Hematopoietic multipotent progenitor cell treated with erythropoietin and hydrocortisone succinate and interleukin-3 and kit ligand, for 15 days (in vitro differentiated cells): Measurements from ENCODE around the gene ZPBP.

Experiments
- DNase-seq: peaks from one replicate; pipeline ENCODE4 v3.0.0-alpha.2; 2015; ENCODE audit warnings: low spot score

Gene ZPBP, protein sequence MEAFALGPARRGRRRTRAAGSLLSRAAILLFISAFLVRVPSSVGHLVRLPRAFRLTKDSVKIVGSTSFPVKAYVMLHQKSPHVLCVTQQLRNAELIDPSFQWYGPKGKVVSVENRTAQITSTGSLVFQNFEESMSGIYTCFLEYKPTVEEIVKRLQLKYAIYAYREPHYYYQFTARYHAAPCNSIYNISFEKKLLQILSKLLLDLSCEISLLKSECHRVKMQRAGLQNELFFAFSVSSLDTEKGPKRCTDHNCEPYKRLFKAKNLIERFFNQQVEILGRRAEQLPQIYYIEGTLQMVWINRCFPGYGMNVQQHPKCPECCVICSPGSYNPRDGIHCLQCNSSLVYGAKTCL

DNA sequence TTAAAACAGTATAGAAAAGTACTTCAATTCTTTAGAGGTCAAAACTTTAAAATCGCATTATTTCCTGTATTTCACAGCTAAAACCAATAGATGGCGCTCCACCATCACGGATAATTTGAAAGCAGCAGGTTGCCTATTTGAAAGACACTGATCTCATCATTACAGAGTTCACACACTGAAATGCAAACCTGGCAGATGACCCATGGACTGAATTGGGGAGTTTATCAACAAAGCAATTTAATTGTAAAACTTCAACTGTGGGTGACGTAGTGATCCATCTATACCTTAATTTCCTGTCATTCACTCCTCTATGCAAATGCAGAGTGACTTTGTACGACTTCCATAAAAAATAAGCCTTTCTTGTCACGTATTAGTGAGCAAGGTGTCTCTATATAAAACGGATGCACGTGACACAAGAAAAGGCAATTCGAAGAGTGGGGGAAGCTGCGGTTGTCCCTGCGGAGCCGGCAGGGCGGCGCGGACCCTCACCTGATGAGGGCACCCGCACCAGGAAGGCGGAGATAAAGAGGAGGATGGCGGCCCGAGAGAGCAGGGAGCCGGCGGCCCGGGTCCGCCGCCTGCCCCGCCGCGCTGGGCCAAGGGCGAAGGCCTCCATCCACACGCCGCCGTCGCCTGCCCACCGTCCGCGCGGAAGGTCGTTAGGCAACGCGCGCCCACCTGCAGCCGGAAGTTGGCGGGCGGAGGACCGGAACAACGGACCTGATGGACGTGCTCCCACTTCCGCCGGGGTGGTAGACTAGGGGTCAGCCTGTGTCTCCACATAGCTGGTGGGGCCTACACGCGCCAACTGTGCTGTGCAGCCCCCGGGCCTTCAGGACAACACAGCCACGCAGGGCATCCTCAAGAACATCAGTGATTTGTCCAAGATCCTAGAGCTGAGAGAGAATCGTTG is at the start of gene ZPBP:
Gene ZPBP, minus strand, starts transcription at position 668 of the 913 bp plus-strand sequence. Its CDS starts 52 bp downstream, at position 616.
- peak; percentile 60 for DNase-seq

DNA sequence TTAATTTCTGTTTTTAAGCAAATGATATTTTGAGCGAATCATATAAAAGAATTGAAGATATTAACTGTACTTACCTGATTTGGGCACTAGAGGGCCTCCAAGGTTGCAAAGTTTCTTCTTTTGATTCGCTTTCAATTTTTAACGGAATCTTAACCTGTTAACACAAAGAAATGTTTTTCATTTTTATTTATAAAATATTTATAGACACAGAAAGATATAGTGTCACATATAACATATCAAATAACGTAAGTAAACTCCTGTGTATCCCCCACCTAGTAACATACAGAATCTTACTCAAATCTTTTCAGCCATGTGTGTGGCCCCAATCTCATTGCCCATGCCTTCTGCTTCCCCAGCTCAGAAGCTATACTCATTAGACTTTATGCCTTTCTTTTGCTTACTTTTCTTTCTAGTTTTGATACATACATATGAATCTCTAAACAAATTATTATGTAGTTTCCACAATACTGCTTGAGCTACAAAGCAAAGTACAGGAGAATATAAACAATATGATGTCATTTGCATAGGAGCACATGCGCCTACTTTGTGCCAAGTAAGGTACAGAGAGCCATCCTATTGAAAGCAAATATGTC is 49.5 kb upstream of the ZPBP start:
- DNase-seq, result peak; percentile 60

DNA sequence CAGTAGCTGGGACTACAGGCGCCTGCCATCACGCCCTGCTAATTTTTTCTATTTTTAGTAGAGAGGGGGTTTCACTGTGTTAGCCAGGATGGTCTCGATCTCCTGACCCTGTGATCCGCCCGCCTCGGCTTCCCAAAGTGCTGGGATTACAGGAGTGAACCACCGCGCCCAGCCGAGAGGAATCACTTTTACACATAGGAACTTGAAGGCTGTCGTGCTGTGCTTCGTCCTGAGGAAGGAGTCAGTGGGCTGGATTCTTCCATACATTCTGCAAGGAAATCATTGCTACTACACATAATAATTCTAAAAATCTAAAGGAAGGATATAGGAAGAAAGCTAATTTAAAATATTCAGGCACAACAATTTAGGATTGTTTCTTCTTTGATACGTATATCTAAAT is 48.8 kb upstream of the ZPBP start:
- DNase-seq, result no peak

DNA sequence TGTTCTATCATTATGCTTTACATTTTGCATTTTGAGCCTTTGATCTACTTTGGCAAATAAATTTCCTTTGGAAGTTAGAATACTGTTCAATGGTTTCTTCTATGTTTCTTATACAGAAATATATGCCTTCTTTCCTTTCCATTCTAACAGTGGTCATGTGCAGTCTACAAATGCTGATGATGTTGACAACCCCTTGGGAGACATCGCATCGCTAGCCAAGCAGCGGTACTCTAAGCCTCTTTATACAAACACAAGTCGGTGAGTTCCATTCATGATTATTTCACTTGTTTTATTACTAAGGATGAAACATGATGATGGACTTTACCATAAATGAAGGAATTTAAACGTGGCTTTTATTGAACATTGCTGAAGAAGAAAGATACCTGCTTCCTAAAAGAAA is 48.1 kb upstream of the ZPBP start:
- no peak for DNase-seq

DNA sequence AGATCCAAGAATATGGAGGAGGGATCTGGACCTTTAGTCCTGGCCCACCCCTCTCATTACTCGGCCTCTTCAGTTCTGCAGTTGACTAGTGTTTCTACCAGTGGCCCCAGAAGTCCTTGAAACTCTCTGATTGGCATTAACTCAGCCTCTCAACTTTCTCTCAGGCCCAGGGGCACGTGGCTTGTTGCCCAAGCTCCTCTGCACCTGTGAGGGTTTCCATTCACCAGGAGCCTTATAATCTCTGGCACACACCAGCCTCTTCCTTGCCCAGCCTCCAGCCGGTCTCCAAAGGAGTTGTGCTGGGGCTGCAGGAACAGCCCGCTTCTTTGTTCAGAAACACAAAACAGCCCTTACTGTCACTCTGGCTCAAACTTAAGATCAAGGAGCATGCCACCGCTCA is 47.6 kb upstream of the ZPBP start:
- no peak for DNase-seq

DNA sequence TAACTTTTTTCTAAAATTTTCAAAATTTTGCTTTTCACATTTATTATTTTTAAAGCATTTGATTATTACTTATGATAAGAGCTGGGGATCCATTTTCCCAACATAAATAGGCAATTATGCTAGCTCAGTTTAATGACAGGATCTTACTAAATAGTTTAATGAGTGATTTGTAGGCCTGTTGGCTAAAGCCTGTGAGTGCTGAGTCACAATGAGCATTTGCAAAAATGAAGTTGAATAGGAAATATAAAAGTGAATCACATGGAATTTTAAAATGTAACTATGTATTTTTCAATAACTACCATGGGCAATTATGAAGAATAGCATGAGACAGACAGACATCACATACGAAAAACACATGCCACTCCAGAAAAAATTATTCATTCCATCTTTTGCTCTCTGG is 45.1 kb upstream of the ZPBP start:
- no peak for DNase-seq

DNA sequence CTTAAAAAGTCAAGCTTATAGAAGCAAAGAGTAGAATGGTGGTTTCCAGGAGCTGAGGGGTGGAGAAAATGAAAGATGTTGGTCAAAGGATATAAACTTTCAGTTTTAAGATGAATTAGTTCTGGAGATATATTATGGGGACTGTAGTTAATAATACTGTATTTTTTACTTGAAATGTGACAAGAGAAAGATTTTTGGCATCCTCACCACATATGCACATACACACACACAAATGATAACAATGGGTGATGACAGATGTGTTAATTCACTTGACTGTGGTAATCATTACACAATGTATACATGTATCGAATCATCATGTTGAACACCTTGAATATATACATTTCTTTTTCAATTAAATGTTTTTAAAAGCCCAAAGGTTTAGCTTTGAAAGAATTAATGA is 32.7 kb upstream of the ZPBP start:
- no peak for DNase-seq

DNA sequence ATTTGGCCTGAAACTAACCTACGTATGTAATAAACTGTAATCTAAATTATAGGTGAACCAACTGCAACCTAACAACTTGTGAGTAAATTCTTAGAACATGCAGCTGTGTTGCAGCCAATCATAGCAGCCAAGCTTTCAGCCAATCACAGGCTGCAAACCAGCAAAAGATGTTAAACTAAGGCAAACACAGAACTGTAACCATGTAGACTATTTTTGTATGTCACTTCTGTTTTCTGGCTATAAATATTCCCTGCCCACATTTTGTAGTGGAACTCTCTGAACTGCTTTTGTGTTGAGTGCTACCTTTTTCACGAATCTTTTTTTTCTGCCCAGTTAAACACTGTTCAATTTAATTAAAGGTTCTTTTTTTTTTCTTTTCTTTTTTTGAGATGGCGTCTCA is 28.2 kb upstream of the ZPBP start:
- no peak for DNase-seq

DNA sequence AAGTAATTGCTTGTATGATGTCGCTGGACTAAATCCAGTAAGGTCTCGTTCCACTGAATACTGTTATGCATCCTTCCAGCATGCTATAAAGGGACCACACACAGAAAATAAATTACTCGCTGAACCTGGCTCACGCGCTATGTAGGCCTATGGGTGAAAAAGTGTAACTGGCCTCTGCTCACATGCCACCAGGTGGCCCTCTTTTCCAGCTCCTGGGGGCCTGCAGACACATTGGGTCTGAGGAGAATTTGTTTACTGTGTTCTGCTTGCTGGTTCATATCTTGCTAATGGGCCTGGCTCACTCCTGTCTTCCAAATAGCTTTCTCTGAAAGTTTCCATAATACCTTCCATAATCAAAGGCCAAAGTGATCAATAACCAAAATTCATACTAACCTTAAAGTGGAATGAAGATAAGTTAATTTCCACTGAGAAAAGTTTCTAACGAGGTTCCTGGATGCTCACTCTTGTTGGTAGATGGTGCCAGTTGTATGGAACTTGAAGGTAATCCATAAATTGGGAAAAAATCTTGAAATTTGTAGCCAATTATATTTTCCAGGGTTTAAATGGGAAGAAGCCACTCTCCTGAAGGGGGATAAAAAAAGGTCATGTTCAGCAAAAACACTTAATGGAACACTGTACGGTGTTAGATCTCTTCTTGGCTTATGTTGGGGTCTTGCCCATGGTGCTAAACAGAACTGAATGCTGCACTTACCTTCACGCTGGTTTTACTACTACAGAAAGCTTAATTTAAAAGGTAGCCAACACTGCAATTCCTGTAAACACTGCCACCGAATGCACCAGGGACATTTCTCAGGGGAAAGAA is 27.0 kb upstream of the ZPBP start:
- no peak for DNase-seq

DNA sequence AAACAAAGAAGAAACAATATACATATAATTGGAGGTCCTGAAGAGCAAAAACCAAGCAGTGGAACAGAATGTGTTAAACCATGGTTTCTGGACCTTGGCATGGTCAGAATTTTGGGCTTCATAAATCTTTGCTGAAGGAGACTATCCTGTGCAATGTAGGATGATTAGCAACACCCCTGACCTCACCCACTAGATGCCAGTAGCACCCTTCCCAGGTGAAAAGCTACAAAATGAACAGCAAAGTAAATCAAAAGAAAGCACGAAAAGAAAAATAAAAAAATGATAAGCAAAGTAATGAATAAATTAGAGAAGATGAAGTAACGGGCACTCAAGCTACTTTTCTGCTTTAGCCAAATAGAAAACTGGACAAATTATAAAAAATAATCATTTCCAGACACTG is 19.2 kb upstream of the ZPBP start:
- no peak for DNase-seq

DNA sequence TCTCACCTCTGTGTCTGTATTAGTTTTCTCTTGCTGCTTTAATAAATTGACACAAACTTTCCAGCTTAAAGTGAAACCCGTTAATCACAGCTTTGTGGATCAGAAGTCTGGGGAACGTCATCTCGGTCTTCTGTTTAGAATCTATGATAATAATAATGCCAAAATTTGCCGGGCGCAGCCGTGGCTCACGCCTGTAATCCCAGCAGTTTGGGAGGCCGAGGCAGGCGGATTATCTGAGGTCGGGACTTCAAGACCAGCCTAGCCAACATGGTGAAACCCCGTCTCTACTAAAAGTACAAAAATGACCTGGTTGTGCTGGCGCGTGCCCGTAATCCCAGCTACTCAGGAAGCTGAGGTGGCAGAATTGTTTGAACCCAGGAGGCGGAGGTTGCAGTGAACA is 8.8 kb upstream of the ZPBP start:
- DNase-seq, result no peak

DNA sequence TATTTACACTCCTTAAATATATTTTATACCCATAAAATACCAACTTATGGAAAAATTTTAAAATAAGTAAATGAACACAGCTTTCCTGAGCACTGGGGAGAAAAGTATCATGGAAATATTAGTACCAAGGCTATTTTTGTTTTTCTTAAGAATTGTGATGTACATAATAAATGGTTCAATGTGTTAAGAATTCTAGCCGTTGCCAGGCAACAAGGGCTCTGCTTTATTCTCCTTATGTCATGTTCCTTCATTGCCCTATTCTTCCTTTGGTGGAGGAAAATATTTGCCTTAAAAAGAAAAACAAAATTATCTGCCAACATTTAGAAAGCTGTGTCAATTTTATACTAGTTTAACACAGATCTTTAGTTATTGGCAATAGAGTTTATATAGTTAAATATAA is 2.6 kb upstream of the ZPBP start:
- no peak for DNase-seq

DNA sequence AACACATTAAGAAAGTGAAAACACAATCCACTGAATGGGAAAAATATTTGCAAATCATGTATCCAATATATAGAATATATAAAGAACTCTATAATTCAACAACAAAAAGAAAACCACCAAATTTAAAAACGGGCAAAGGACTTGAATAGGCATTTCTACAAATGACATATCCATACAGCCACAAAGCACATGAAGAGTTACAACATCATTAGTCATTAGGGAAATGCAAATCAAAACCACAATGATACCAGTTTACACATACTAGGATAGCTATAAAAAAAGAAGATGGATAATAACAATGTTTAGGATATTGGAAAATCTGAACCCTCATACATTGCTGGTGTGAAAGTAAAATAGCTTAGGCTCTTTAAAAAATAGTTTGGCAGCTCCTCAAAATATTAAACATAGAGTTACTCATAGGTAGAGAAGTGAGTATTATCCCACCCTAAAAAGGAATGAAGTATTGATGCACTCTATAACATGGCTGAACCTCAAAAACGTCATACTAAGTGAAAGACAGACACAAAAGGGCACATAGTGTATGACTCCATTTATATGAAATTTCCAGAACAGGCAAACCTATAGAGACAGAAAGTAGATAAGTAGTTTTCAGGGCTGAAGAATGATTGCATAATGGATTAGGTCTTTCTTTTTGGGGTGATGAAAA is 4.5 kb downstream of the ZPBP start:
- DNase-seq, result no peak

DNA sequence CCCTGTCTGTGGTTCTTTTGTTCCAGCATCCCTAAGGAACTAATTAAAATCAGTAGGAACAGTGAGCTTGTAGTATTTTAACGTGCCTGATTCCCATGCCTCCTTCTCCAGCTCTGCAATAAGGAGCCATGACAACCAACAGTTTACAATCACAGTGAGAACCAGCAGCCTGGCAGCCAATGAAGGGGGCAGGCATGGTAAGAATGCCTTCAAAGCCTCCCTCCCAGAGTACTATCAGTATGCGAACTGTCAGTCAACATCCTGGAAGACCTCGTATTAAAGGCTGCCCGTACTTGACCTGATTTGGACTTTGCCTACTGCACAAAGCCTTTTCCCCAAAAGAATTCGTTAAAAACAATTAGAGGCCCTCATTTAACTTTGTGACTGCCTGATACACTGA is 7.7 kb downstream of the ZPBP start:
- DNase-seq, result no peak

DNA sequence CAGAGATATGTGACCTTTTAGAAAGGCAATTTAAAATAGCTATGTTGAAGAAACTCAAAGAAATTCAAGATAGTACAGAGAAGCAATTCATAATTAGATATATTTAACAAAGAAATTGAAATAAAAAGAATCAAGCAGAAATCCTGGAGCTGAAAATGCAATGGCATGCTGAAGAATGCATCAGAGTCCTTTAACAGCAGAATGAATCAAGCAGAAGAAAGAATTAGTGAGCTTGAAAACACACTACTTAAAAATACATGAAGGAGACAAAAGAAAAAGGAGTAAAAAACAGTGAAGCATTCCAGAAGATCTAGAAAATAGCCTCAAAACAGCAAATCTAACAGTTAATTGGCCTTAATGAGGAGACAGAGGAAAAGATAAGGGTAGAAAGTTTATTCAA is 20.0 kb downstream of the ZPBP start:
- DNase-seq, result no peak

DNA sequence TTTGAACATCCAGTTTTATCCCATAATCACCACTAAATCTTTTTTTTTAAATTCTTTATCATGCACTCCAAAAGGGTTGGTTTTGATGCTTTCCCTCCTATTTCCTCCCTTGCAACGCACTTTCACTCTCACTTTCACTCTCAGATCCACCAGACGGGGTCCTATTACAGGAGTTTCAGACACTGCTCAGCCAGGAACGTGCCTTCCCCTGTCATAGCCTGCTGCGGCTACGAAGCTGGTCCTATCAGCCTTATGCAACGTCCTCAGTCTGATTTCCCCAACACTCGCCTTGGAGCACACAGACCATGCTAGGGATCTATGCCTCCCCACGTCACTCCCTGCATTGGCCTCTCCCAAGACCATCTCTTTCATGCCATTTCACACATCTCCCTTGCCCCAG is 23.4 kb downstream of the ZPBP start:
- no peak for DNase-seq

DNA sequence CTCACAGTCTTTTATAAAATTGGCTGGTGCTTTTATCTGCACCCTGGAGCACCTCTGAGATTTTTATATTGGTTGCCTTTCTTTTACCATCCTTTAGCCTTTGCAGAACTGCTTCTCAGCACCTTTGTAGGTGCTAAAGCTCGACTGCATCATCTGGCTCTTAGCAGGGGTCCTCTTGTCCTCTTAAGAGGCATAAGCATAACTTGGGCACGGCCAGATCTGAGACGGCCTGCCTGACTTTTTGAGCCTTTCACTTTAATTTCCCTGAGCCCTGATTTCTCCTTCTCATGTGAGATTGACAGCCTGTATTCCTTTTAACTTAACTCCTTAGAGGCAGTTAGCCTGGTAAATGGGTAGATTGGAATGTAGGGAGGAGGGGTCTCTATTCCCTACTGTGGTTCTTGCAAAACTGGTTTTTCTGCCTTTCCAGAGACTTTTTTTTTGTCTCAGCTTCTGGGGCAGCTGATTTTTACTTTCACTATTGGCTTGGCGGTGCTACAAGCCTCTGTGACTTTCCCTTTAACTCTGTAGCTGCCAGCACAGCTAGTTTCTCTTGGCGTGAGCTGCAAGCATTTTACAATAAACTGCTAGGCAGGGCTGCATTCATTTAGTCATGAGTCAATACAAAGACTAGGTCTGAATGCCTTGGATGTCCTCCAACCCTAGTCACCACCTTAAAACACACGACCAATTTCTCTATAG is 24.0 kb downstream of the ZPBP start:
- DNase-seq, result no peak

DNA sequence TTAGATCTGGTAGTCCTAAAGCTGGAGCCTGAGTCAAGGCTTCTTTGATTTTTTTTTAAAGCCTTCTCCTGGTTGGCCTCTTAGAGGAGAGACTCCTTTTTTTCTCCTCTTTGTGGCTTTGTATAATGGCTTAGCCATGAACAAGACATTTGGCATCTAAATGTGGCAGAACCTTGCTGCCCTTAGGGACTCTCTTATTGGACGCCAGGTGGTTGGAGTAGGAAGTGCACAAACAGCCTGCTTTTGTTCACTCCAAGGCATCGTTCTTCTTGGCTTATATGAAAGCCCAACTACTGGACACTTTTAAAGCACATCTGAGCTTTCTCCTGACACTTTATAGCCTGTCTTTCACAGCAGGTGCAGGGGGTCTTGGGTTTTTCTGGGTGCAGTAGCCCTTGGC is 25.0 kb downstream of the ZPBP start:
- DNase-seq, result no peak

DNA sequence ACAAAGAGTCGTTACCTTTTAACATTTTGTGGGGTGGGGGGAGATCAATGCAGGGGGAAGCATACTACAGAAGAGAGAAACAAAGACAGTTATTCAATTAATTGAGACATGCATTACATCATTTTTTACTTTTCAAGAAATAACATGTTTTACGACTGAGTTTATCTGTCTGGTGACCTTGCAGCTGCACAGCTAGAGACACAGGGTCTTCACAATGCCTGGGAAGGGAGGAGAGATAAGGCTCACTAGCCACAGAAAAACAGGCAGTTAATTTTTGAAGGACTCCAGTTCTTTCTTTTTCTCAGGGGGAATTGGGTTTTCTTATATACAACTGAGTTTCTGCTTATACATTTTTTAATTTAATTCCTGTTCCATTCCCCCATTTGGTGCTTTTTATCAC is 30.1 kb downstream of the ZPBP start:
- no peak for DNase-seq

DNA sequence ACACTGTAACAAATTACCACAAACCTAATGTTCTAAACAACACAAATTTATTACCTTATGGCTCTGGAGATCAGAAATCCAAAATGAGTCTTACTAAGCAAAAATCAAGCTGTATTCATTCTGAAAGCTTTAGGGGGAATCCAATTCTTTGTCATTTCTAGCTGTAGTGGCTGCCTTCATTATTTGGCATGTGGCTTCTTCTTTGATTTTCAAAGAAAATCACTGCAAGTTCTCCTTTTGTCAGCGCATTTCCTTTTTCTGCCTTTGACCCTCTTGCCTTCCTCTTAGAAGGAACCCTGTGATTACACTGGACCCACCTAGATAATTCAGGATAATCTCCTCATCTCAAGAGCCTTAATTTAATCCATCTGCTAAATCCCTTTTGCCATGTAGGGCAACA is 36.9 kb downstream of the ZPBP start:
- no peak for DNase-seq

DNA sequence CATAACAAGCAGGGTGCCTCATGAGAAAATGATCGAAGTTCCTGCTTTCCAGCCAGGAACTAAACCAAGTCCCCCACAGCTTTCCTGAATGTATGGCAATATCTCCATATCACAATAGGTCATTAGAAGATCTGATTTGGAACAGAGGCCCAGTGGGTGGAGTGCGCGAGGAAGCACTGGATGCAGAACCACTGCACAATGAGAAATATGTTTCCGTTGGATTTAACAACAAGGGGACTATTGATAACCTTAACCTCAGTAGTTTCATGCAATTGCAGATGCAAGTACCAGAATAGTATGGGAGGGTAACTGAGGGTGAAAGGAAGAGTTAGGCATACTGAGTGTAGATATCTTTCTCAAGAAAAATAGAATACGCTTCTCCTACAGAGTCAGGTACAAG is 45.3 kb downstream of the ZPBP start:
- DNase-seq, result no peak
